Measurements from ENCODE around the gene DNAAF6.

- TF ChIP-seq CTCF (IDR thresholded peaks at IDR 0.05; ENCODE audit: low read length) (no peak), EZH2phosphoT487 (IDR thresholded peaks at IDR 0.05; ENCODE audit: low read length) (no peak), EZH2 (optimal IDR thresholded peaks at IDR 0.05; ENCODE audit: low read depth, low read length) (no peak)
These were observed 37.7 kb upstream of the DNAAF6 start for GRCh38 chrX:107168712-107169111.
